A549 (cell line): ENCODE results near the gene CPXM1. TPM values are rescaled to one million over a fixed set of nuclear protein-coding genes. Genes with fewer than 3 reads are reported as not detected.

Experiments
- ATAC-seq, 2 experiments: fragments of 200-7000 bp in 1 of 2; fragments of >200 bp in 1 of 2; cut with Nextera tagmentation in 1 of 2; cut with Tn5 transposase in 1 of 2; 3 replicates each; pipeline versions ENCODE4 v1.8.0 to v1.9.1; 2018 to 2020; ENCODE audit warnings: mild to moderate bottlenecking in 1 of 2, moderate library complexity in 1 of 2
- CTCF ChIA-PET: fragments of 300-600 bp; sonication (Branson Sonifier 250); formaldehyde crosslinking; extraction: SDS; loops from one replicate; lab custom pipeline; 2021; ENCODE audit warnings: antibody characterized with exemption, inconsistent platforms; lab: Yijun Ruan, JAX
- POLR2A ChIA-PET: fragments of 350-600 bp; formaldehyde crosslinking; extraction: SDS; loops from one replicate; lab custom pipeline; 2021; ENCODE audit warnings: antibody characterized with exemption, inconsistent platforms; lab: Yijun Ruan, JAX
- DNase-seq, 2 experiments: peaks; one replicate each; pipeline versions ENCODE4 v3.0.0 to v3.0.0-alpha.2; 2011 to 2016; ENCODE audit warnings: low read depth in 1 of 2, low spot score in 1 of 2
- FAIRE-seq: peaks from 2 replicates; lab custom pipeline; 2011; peaks lifted over from hg19 to GRCh38; lab: Jason Lieb, UNC
- H3K27ac ChIP-seq, 2 experiments: fragments of >200 bp; sonication (Bioruptor Twin); formaldehyde crosslinking; 3 replicates each; pipeline ENCODE4 v1.5.1; 2016 to 2017
- H3K4me1 ChIP-seq: fragments of >200 bp; sonication (Bioruptor Twin); formaldehyde crosslinking; 3 replicates; pipeline ENCODE4 v1.6.1; 2016
- H3K4me2 ChIP-seq: fragments of >200 bp; sonication (Bioruptor Twin); formaldehyde crosslinking; 3 replicates; pipeline ENCODE4 v1.6.1; 2016
- H3K4me3 ChIP-seq: fragments of >200 bp; sonication (Bioruptor Twin); formaldehyde crosslinking; 3 replicates; pipeline ENCODE4 v1.5.1; 2016
- H3K9me3 ChIP-seq: fragments of >200 bp; sonication (Bioruptor Twin); formaldehyde crosslinking; 3 replicates; pipeline ENCODE4 v1.6.1; 2016
- BCL3 ChIP-seq: fragments of >200 bp; sonication (Bioruptor Twin); formaldehyde crosslinking; IDR thresholded peaks from 3 replicates; pipeline ENCODE4 v1.6.1; 2016
- CBX2 ChIP-seq: fragments of 200-600 bp; sonication (generic); IDR thresholded peaks from 2 replicates; pipeline ENCODE4 v1.6.1; 2016; ENCODE audit warnings: low read depth, mild to moderate bottlenecking, borderline replicate concordance
- CBX8 ChIP-seq: fragments of 200-600 bp; sonication (generic); IDR thresholded peaks from 2 replicates; pipeline ENCODE4 v1.6.1; 2016
- EHMT2 ChIP-seq: fragments of 200-600 bp; sonication (generic); IDR thresholded peaks from 2 replicates; pipeline ENCODE4 v1.6.1; 2016; ENCODE audit warnings: antibody characterized with exemption, low read depth, mild to moderate bottlenecking, moderate library complexity
- ELK1 ChIP-seq: fragments of 150-350 bp; IDR thresholded peaks from 2 replicates; pipeline ENCODE4 v1.6.1; 2014; ENCODE audit warnings: low read depth, mild to moderate bottlenecking, low read length
- ESRRA ChIP-seq: fragments of 150-350 bp; IDR thresholded peaks from 2 replicates; pipeline ENCODE4 v1.6.1; 2014; ENCODE audit warnings: mild to moderate bottlenecking, low read length, borderline replicate concordance
- FOSL2 ChIP-seq, 2 experiments: fragments of 450-650 bp in 1 of 2; fragments of >200 bp in 1 of 2; sonication (Bioruptor Twin) in 1 of 2; formaldehyde crosslinking; IDR thresholded peaks; 2 replicates each; pipeline versions ENCODE4 v1.5.0 to v1.6.1; 2016 to 2020; ENCODE audit warnings: mild to moderate bottlenecking in 1 of 2, moderate library complexity in 1 of 2
- HDAC2 ChIP-seq: fragments of 200-600 bp; sonication (generic); IDR thresholded peaks from 2 replicates; pipeline ENCODE4 v1.6.1; 2016
- HES2 ChIP-seq: fragments of >200 bp; sonication (Bioruptor Twin); formaldehyde crosslinking; IDR thresholded peaks from 2 replicates; pipeline ENCODE4 v1.6.1; 2016
- HMGXB4 ChIP-seq: fragments of 250-450 bp; sonication (Bioruptor Pico); IDR thresholded peaks from 2 replicates; pipeline ENCODE4 v1.5.0; 2021; ENCODE audit warnings: mild to moderate bottlenecking, moderate library complexity, borderline replicate concordance
- HOXB5 ChIP-seq: fragments of 250-450 bp; sonication (Bioruptor Pico); IDR thresholded peaks from 2 replicates; pipeline ENCODE4 v1.5.0; 2020; ENCODE audit warnings: mild to moderate bottlenecking, moderate library complexity
- KDM5A ChIP-seq: fragments of 200-600 bp; sonication (generic); IDR thresholded peaks from 2 replicates; pipeline ENCODE4 v1.6.1; 2016; ENCODE audit warnings: antibody characterized with exemption, mild to moderate bottlenecking
- MAX ChIP-seq: IDR thresholded peaks from 2 replicates; pipeline ENCODE4 v1.6.1; 2012
- MAZ ChIP-seq: fragments of 150-350 bp; IDR thresholded peaks from 2 replicates; pipeline ENCODE4 v1.6.1; 2014; ENCODE audit warnings: antibody characterized with exemption, low read depth, low read length, borderline replicate concordance
- NFE2L2 ChIP-seq: fragments of 150-350 bp; conservative IDR thresholded peaks from 2 replicates; pipeline ENCODE4 v1.6.1; 2014; ENCODE audit warnings: low read length
- NPAS2 ChIP-seq: fragments of 250-450 bp; sonication (Bioruptor Pico); IDR thresholded peaks from 2 replicates; pipeline ENCODE4 v1.8.0; 2022; ENCODE audit warnings: mild to moderate bottlenecking, moderate library complexity, borderline replicate concordance
- NR3C1 ChIP-seq: fragments of >200 bp; sonication (Bioruptor Twin); formaldehyde crosslinking; IDR thresholded peaks from 3 replicates; pipeline ENCODE4 v1.6.1; 2017
- PHF8 ChIP-seq: fragments of 200-600 bp; sonication (generic); IDR thresholded peaks from 2 replicates; pipeline ENCODE4 v1.6.1; 2016; ENCODE audit warnings: low read depth, mild to moderate bottlenecking, antibody characterized with exemption, moderate library complexity, borderline replicate concordance
- POLR2A ChIP-seq: IDR thresholded peaks from 2 replicates; pipeline ENCODE4 v1.6.1; 2012; ENCODE audit warnings: mild to moderate bottlenecking, low read length
- RARB ChIP-seq: fragments of 250-450 bp; sonication (Bioruptor Pico); IDR thresholded peaks from 2 replicates; pipeline ENCODE4 v1.8.0; 2021; ENCODE audit warnings: mild to moderate bottlenecking, moderate library complexity
- RNF2 ChIP-seq: fragments of 200-600 bp; sonication (generic); IDR thresholded peaks from 2 replicates; pipeline ENCODE4 v1.6.1; 2016; ENCODE audit warnings: low read depth, mild to moderate bottlenecking, antibody characterized with exemption, moderate library complexity, borderline replicate concordance
- TP53 ChIP-seq: fragments of 250-450 bp; sonication (Bioruptor Pico); IDR thresholded peaks from 2 replicates; pipeline ENCODE4 v1.5.0; 2021; ENCODE audit warnings: mild to moderate bottlenecking, moderate library complexity
- USF2 ChIP-seq: fragments of 450-650 bp; IDR thresholded peaks from 2 replicates; pipeline ENCODE4 v1.6.1; 2014; ENCODE audit warnings: antibody characterized with exemption
- ZSCAN20 ChIP-seq: fragments of 250-450 bp; sonication (Bioruptor Pico); IDR thresholded peaks from 2 replicates; pipeline ENCODE4 v1.8.0; 2022; ENCODE audit warnings: mild to moderate bottlenecking, moderate library complexity
- WGBS: methylation state at CpG from one replicate; pipeline ENCODE4 v1.1.6; 2017; ENCODE audit errors: missing lambda C conversion rate; 5-methylcytosine and 5-hydroxymethylcytosine counted together
- polyA plus RNA-seq, 4 experiments: library from polyadenylated mRNA; depleted of rRNA in 3 of 4; stranded (reverse); fragments of >200 nt; fragmentation: RNase III in 1 of 4; extraction: RNeasy Plus Mini Kit Qiagen cat#74134 plus additional on column Dnase treatment in 1 of 4; gene quantifications; 2 replicates in 3 of 4; 3 replicates in 1 of 4; pipeline ENCODE4 v1.2.3, GENCODE V29; 2011 to 2017

CPXM1 gene
- polyA plus RNA-seq, 2 of the 4 experiments (the other 2 are of a cell fraction): not detected

GRCh38 chr20:2829376-2829775, 28.9 kb upstream of the CPXM1 start:
- ATAC-seq (peak; percentile 24 to 33; a peak in 1 of 6 replicates), FAIRE-seq (no peak), DNase-seq (no peak)
- 53% methylated on average over 6 of the region's 6 CpGs for WGBS
- Histone ChIP-seq H3K9me3 (no peaks in the 10 kb centered on the region), H3K4me2 (no peak overlapping the region), H3K27ac (no peak overlapping the region), H3K4me1 (peaks cover 6% of the 10 kb centered on the region; the same call in 1 of the 3 replicates), H3K4me3 (no peak overlapping the region)
- TF ChIP-seq NR3C1 (no peak), MAX (no peak), PHF8 (no peak)
- POLR2A ChIA-PET: interaction anchor here (0.7 to 1.0 kb wide), 2 partner anchors 14 to 52 kb away, joined by 3 read pairs; no protein-coding TSS in a partner anchor
- CTCF ChIA-PET: interaction anchor here (1.3 kb wide), 1 partner anchor 23 kb away, joined by 5 read pairs; no protein-coding TSS in a partner anchor

- H3K4me1 ChIP-seq: peaks cover 6% of the 10 kb centered on the region
- no peak overlapping the region for H3K4me2 ChIP-seq
- WGBS: 45% methylated on average over 4 of the region's 4 CpGs
- POLR2A ChIA-PET: no interaction called here
- CTCF ChIA-PET: no interaction called here
- H3K4me3 ChIP-seq: no peak overlapping the region
- DNase-seq: no peak
- FAIRE-seq: peak; percentile 32
- no peak for TF ChIP-seq KDM5A
- no peak for TF ChIP-seq ESRRA
- no peak for TF ChIP-seq POLR2A
- no peak for TF ChIP-seq ZSCAN20
- TF ChIP-seq MAX: no peak
- TF ChIP-seq HMGXB4 (CRISPR knock-in tag): no peak
- no peak for TF ChIP-seq HDAC2
- TF ChIP-seq CBX8: no peak
- TF ChIP-seq BCL3: no peak
- no peak for TF ChIP-seq NPAS2 (CRISPR knock-in tag)
- no peak for TF ChIP-seq FOSL2 (IDR thresholded peaks at IDR 0.05)
- no peak for TF ChIP-seq FOSL2 (CRISPR knock-in tag; IDR thresholded peaks at IDR 0.05)
- TF ChIP-seq CBX2: no peak
- TF ChIP-seq ELK1: no peak
- no peaks in the 10 kb centered on the region for H3K9me3 ChIP-seq
- ATAC-seq: no peak
- H3K27ac ChIP-seq: no peak overlapping the region
These were observed 26.2 kb upstream of the CPXM1 start for GRCh38 chr20:2826655-2827054.

GRCh38 chr20:2825761-2826160, 25.3 kb upstream of the CPXM1 start:
- no peak for ATAC-seq
- TF ChIP-seq TP53 (CRISPR knock-in tag) (no peak), USF2 (no peak), HOXB5 (CRISPR knock-in tag) (no peak), MAZ (no peak), RNF2 (no peak), HES2 (no peak), NPAS2 (CRISPR knock-in tag) (no peak), ESRRA (no peak), RARB (no peak), EHMT2 (no peak), NFE2L2 (no peak)
- TF ChIP-seq, all 56 proteins: peak for 0
- Histone ChIP-seq H3K9me3 (no peaks in the 10 kb centered on the region), H3K27ac (no peak overlapping the region), H3K4me3 (no peak overlapping the region), H3K4me1 (peaks cover 6% of the 10 kb centered on the region), H3K4me2 (no peak overlapping the region)
- CTCF ChIA-PET: no interaction called here
- FAIRE-seq (peak; percentile 36), DNase-seq (no peak)
- POLR2A ChIA-PET: no interaction called here
- 89% methylated on average over 2 of the region's 2 CpGs for WGBS
